ENCODE measurements around the gene MAPK9. TPM values are rescaled to one million over a fixed set of nuclear protein-coding genes. Genes with fewer than 3 reads are reported as not detected.

The MAPK9 gene
- total RNA-seq, 2 donors from 2014 or later: 40.9 to 49.8 TPM

DNA sequence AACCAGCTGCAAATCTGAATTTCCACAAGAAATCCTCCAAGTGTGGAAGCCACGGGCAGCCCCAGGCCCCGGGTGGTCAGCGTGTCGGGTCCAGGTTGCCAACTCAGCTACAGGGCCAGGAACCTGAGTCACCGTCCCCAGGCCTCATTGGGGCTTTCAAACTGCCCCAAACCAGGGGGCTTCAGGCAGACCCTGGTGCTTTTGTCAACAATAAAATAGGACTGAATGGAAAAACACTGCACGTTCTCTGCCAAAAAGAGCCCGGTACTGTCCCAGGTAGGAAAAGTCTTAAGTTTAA is 37.2 kb upstream of the MAPK9 start:
- DNase-seq (no peak), ATAC-seq (no peak)
- intact Hi-C loops (cut with DNase I, micrococcal nuclease): no loop called here

DNA sequence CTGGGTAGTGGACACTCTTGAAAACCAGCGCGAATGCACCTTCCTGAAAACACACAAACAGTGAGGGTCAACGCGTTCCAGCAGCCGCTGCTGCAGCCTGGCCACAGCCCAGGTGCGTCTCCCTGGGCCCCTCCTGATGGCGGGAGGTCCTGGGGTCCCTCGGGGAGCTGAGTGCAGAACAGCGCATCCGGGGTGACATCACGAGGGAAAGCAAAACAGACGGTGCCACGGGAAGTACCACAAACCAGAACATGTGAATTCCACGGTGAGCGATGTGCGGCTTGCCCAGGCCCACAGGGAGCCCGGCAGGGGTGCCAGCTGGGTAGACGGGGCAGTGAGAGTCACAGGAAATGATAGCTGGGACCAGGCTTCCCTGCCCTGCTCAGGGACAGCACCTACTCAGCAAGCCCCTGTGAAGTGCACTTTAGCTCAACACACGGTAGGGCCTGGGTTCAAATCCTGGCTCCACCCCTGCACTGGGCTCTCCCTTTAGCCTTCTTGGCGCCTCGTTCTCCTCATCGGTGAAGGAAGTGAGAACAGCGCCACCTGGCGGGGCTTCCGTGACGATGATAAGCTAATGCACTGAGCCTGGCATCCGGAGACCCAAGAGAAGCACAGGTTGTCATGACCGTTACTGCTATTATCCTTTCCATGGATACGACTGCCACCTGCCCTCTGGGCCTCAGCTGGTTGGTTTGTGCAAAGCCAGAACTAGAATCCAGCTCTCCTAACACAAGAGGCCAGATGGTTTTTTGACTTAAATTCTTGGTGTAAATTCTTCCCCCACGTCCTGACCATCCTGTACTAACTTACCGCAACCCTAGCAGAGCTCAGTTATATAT is 36.6 kb upstream of the MAPK9 start:
- DNase-seq: peak; percentile 69 to 90
- intact Hi-C loops (cut with DNase I, micrococcal nuclease): no loop called here
- peak; percentile 93 for ATAC-seq

DNA sequence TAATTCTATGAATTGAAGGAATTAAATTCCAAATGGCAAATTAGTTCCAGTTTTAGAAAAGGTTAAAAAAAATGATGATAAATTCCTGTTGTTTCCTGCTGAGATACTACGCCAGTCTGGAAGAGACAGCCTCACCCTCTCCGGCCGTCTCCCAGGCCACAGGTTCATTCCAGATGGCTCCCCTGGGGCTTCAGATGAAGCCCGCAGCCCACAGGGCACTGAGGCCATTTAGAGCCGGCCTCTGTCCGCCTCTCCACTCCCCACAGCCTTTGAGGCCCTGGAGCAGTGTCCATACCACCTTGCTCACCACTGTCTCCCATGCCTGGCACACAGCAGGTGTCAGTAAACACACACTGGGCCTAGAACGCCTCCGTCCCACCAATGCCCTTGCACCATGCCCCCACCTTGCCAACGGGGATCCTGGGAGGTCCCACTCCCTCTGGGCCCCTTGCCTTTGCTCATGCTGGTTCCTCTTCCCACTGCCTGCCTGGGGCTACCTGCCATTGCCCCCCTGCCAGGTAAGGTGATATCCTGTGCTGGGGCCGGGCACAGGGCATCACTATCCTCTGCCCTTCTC is 35.2 kb upstream of the MAPK9 start:
- intact Hi-C loops (cut with DNase I, micrococcal nuclease): no loop called here
- ATAC-seq: no peak
- no peak for DNase-seq

DNA sequence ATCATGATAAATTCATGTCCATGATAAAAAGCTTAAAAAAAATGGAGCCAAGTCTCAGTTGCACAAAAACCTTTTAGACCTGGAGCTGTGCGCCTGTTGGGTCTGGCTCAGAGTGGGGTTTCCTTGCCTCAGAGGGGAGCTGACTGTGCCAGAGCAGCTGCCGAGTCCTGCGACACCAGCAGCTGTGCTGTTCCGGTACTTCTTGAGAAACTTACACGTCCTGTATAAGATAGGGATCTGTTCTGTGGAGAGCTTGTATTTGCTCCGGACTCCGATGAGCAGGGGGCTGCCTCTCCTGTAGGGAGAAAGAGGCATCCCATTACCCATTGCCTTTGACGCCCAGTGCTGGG is 32.7 kb upstream of the MAPK9 start:
- ATAC-seq: no peak
- intact Hi-C loops (cut with DNase I, micrococcal nuclease): no loop called here

DNA sequence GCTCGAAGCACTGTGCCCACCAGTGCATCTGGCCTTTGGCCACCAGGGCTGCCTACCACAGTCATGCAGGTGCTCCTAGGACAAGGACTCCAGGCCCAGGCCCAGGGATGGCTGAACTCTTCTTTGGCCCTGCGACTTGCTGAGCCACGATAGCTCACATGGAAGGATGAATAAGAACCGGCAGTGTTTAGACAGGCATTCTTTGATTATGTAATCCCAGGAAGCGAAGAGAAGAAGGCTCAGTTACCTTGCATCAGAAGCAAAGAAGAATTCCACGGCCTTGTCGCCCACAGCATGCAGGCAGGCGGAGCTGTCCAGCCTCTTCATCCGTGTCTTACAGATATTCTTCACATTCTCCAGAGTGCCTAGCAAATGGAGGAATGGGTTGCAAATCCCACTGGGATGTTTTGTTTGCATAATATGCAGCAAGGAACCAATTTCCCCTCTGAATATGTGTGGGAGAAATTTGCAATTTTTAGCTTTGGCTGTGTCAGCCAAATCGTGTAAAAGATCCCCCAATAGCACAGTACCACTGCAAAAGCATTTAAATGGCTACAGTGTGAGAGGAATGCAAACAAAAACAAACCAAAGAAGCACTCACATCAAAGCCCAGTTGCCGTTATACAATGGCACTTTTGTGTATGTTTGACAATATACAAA is 32.2 kb upstream of the MAPK9 start:
- no peak for ATAC-seq
- intact Hi-C loops (cut with DNase I, micrococcal nuclease): no loop called here
- no peak for DNase-seq

More for the DNA sequence above, 32.7 kb upstream of the MAPK9 start:
- DNase-seq: no peak

DNA sequence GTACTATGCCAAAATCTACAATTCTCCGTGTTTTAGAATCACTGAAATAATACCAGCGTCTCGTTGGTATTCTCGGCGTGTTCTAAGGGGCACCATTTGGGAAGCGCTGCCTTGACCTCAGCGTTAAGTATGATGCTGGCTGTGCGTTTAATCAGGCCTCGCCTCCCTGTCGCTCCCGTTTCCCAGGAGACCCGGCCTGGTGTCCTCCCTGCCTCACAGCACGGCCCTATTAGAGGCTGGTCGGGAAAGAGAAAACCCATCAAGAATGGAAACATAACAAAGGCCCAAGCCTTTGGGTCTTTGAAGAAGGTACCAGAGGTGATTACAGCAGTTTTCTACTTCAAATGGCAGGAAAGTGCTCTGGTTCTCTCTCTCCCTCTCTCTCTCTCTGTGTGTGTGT is 31.3 kb upstream of the MAPK9 start:
- intact Hi-C loops (cut with DNase I, micrococcal nuclease): no loop called here
- no peak for ATAC-seq
- DNase-seq: no peak

DNA sequence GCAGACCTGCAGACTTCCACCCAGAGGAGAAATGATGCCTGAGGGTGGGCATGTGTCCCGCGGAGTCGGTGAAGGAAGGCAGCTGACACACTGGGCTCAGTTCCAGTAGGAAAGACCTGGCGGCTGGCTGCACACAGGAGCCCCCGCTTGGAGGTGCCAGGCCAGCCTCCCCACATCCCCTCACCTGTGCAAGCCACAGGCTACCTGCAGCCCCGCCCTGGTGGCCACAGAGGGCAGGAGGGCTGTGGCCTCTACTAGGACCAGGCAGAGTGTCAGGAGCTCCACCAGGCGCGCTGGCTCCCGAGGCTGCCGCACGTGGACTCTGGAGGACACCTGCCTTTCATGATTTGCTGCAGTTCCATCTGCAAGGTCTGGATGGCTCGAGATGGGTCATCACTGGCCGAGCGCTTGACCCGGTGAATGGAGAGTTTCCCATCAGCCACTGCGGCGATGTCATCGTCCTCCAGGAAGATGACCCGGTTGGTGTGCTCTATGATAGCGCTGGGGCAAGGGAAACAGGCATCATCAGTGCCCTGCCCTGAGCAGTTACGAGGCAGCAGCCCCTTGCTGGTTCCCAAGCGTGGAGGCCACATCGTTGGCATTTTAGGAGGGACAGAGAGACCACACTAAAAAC is 26.7 kb upstream of the MAPK9 start:
- intact Hi-C loops (cut with DNase I, micrococcal nuclease): no loop called here

DNA sequence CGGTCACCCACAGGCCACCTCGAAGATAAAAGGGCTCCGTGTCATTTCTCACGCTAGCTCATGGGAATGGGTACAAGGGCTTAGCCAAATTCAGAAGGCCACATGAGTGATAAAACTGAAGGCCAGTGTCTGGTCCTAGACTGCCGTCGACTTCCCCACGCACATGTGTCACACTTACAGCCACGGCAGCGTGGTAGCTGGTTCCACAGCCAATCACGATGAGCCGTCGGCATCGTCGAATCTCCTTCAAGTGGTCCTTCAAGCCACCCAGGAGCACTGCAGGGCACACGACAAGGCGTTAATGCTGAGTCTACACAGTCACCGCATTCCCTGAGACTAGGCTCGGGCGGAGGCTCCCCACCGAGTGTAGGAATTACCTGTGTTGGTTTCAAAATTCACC is 24.7 kb upstream of the MAPK9 start:
- ATAC-seq (no peak), DNase-seq (no peak)
- intact Hi-C loops (cut with DNase I, micrococcal nuclease): no loop called here

More for the DNA sequence above, 26.7 kb upstream of the MAPK9 start:
- ATAC-seq (no peak), DNase-seq (no peak)

DNA sequence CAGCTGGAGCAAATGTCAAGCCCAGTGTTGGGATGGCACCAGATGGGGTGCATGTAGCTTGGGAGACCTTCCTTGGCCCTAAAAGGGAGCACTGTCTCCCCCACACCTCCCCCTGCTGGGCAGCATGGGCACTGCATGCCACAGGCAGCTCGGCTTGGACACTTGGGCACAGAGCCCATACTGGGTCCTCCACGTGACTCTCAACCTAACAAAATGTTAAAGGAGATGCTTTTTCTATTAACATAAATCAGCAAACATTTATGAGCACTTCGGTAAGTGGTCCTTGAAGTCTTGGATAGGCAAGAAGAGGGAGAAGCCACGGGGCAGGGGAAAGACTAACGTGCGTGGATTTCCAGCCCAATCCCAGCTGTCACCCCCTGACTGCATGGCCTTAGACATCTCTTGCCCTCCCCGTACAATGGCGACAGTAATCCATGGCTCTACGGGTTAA is 23.9 kb upstream of the MAPK9 start:
- intact Hi-C loops (cut with DNase I, micrococcal nuclease): no loop called here
- ATAC-seq: peak; percentile 50
- DNase-seq: peak; percentile 52 to 74

DNA sequence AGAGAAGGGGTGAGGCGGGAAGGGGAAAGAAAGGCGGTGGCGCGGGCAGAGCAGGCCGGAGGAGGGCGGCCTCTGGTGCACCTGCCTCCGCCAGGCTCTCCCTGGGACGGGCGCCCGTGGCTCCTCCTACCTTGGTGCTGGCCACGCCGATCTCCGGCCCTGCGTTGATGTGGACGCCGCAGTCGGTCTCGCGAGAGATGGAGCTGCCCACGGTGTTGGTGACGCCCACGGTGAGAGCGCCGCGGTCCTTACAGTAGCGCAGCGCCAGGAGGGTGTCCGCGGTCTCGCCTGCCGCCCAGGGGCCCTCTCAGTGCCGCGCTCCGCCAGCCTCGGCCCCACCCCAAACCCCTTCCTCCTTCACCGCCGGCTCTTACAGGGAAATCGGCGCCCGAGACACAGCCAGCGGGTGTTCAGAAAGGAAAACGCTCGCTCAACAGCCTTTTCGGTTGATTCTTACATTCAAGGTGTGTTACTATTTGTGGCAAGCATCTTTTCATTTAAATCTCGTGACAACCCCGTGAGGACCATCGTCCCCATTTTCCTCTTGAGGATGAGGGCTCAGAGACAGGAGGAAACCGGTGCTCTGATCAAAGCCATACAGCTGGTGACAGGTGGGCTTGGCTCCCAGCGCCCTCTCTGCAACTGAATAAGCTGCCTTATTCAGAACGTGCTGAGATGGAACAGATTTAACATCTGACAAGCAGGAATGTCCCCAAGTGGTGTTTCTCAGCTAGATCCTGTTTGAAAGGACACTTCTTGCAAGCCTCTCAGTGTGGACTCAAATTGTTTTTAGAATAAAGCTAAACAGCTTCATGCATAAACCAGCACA is 22.0 kb upstream of the MAPK9 start:
- DNase-seq: peak in 1 of 2 donors; percentile 81
- intact Hi-C loops (cut with DNase I, micrococcal nuclease): no loop called here
- ATAC-seq: peak; percentile 98

DNA sequence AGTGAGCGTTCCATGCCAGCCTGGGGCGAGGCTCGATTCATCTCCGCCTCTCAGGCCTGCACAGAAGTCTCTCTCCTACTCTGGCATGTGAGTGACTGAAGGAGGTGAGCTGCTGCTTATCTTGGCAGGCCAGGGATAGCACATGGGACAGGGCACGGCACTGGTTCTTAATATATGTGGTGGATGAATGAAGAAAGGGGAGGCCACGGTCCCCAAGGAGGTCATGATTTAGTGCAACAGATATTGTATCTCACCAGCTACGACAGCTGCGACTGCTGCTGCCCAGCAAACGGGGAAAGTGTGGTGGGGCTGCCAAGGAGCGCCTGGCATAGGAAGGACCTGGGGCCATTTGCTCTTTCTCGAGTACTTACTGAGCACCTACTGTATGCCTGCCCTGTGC is 19.3 kb upstream of the MAPK9 start:
- ATAC-seq (no peak), DNase-seq (no peak)
- intact Hi-C loops (cut with DNase I, micrococcal nuclease): no loop called here

DNA sequence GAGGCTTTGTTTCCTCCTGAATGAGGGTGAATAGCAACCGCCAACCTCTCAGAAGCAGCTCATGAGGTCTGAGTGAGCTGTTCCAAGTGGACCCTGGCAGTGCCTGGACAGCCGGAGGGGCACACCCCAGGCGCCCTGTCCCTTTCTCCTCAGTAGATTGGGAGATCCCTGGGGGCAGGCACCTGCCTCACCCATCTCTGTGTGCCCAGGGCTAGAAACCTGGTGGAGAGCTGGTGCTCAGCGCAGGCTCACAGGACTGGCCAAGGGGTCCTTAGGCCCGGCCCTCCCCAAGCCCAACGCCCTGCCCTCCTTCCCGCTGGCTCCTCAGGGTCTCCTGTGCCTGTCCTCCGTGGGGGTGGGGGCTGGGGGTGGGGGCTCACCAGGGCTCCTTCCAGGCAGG is 14.9 kb upstream of the MAPK9 start:
- ATAC-seq (no peak), DNase-seq (no peak)
- intact Hi-C loops (cut with DNase I, micrococcal nuclease): no loop called here

DNA sequence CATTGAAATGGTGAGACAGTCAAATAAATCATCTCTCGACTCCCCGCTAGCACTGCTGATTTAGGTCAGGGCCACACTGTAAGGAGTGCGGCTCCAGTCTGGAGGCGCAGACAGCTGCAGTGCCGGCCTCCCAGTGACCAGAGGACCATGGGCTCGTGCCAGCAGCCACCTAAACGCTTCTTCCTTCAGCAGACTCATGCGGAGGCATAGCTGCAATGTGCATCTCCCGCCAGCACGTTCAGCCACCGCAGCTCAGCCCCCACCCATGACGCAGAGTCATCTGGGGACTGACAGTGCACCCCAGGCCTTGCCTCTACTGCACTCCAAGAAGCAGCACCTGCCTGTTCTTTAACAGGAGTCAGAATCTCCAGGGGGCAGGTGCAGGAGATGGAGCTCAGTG is 13.6 kb upstream of the MAPK9 start:
- DNase-seq (no peak), ATAC-seq (no peak)
- intact Hi-C loops (cut with DNase I, micrococcal nuclease): no loop called here

DNA sequence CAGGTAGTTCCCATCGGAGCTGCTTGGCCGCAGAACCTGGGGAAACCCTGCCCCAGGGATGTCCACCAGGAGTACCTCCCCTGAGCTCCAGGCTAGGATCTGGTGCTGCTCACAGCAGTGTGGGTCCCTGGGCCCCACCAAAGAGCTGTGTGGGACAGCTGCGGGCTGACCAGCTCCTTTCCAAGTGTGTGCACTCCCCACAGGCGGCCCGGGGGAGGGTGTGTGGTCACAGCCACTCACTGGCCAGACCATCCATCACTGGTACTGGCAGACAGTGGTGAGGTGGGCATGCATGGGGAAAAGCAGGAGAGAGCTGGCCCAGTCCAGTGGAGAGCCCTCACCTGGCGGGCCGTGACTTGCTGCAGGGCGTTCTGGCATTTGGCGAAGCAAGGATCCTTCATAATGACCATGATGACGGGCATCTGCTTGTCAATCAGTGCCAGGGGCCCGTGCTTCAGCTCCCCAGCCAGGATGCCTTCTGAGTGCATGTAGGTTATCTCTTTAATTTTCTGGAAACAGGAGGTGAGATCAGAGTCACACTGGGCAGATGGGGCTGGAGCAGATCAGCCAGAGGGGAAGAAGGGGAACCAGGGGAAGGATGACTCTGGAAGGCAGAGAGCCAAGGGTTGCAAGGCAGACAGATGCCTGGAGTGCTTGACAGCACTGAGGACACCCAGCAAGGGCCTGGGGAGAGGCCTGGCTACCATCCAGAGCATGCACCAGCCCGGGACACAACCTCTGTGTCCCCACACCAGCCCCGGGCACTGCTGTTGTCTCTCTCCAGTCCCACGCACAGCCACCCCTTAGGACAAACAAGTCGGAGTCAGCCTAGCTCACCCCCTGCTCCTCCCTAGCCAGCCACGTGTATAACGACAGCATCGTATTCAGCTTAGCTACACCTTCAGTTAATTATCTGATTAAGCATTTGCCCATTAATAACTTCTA is 12.8 kb upstream of the MAPK9 start:
- ATAC-seq: no peak
- DNase-seq: no peak
- intact Hi-C loops (cut with DNase I, micrococcal nuclease): no loop called here

DNA sequence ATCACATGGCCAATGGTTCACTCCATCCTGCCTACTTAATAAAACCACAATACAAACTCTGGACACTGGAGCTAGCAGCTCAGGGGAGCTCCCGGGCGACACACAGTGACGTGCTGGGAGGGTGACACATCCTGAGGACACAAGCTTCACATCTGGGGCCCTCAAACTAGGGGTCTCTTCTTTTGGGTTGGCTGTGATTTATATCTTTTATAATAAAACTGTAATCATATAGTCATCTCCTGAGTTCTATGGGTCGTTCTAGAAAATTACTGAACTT is 12.1 kb upstream of the MAPK9 start:
- intact Hi-C loops (cut with DNase I, micrococcal nuclease): no loop called here
- DNase-seq (no peak), ATAC-seq (no peak)

DNA sequence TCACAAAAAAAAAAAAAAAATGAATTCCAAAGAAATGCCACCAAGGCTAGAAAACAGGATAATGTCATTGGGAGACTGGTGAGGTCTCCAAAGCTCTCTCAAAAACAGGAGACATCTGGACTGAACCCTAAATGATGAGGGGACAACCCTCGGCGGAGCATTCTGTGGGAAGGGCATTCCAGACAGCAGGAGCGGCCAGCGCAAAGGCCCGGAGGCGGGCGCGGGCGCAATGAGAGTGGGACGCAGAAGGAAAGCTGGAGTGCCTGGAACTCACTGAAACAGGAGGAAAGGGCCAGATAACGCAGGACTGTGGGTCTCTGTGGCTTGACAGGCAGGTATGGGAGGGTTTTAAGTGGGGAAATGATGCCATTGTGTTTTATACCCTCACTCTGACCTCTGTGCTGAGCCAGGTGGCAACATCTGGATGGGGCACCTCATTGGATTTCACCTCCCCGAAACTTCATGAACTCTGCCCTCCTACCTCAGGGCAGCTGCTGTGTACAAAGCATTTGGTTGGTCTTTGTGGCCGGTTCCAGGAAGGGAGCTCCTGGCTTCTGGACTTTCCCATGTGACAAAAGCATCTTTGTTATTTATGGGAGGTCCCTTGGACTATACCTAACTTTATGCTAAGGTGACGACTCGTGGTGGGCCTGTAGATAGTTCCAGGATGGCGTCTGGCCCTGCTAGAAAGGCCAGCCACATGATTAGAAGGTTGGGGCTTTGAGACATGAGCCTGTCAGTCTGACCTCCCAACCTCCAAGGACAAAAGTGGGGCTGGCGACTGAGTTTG is 11.5 kb upstream of the MAPK9 start:
- intact Hi-C loops (cut with DNase I, micrococcal nuclease): no loop called here
- ATAC-seq (no peak), DNase-seq (no peak)

DNA sequence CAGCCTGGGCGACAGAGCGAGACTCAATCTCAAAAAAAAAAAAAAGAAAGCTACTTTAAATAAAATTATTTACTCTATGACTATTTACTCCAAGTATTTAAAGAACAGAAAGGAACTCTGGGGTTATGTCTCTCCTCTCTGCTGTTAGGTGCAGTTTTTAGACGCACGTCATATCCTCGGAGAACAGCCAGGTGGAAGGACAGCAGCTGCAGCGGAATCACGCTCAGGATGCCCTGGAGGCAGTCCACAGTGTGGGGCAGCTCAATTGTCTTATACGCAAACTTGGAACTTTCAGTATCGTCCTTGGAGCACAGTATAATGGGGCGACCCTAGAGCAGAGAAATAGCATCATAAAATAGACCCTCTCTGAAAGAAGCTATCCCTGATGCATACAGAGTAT is 10.4 kb upstream of the MAPK9 start:
- intact Hi-C loops (cut with DNase I, micrococcal nuclease): no loop called here
- DNase-seq (no peak), ATAC-seq (no peak)

DNA sequence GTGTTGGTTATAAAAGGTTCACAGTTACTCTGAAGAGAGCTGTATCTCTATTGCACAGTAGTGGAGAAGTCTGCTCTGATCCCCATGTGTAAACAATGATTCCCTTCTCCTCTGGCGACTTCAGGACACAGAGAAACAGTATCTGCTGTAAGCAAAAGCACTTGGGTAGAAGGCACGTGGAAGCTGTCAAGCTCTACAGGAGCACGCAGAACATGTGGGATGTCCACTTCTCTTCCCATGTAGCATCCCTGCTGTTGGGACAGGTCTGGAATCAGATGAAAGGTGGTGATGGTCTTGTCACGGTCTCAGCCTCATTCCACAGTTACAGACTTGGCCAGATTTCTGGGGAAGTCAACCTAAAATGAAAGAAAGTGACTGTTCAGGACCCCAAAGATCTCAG is 9.4 kb upstream of the MAPK9 start:
- ATAC-seq: no peak
- no peak for DNase-seq
- intact Hi-C loops (cut with DNase I, micrococcal nuclease): no loop called here

Measured in left colon (tissue), 2 donors.